Gastrocnemius medialis (tissue), 4 donors: ENCODE measurements around the gene CDH1. TPM values are rescaled to one million over a fixed set of nuclear protein-coding genes. Genes with fewer than 3 reads are reported as not detected.

ENCODE experiments used
- ATAC-seq, 2 donors: fragments of 150-250 bp; one replicate each; pipeline ENCODE4 v1.9.1; 2016
- DNase-seq, 2 donors: peaks; one replicate each; pipeline ENCODE4 v3.0.0-alpha.2; 2019
- H3K27ac ChIP-seq, 4 donors: fragments of 200-600 bp; sonication (generic); 1 replicate in 1 of 4; 2 replicates in 3 of 4; pipeline ENCODE4 v1.5.1; 2016 to 2018; ENCODE audit warnings: mild to moderate bottlenecking in 2 of 4, moderate library complexity in 1 of 4
- H3K27me3 ChIP-seq, 3 donors: fragments of 200-600 bp; sonication (generic) in 2 of 3; 1 replicate in 1 of 3; 2 replicates in 2 of 3; pipeline versions ENCODE4 v1.5.1 to v1.6.0; 2016 to 2019; ENCODE audit warnings: mild to moderate bottlenecking in 1 of 3, moderate library complexity in 1 of 3
- H3K36me3 ChIP-seq, 2 donors: fragments of 200-600 bp; sonication (generic) in 1 of 2; one replicate each; pipeline ENCODE4 v1.5.1; 2017 to 2018
- H3K4me1 ChIP-seq, 2 donors: fragments of 200-600 bp; sonication (generic) in 1 of 2; one replicate each; pipeline ENCODE4 v1.5.1; 2016 to 2017; ENCODE audit warnings: mild to moderate bottlenecking in 2 of 2
- H3K4me3 ChIP-seq, 4 donors: fragments of 200-600 bp; sonication (generic) in 3 of 4; 1 replicate in 1 of 4; 2 replicates in 3 of 4; pipeline ENCODE4 v1.5.1; 2016 to 2019; ENCODE audit warnings: mild to moderate bottlenecking in 2 of 4
- H3K9me3 ChIP-seq, 3 donors: fragments of 200-600 bp; sonication (generic) in 2 of 3; 1 replicate in 1 of 3; 2 replicates in 2 of 3; pipeline ENCODE4 v1.5.1; 2016 to 2019
- POLR2A ChIP-seq, 2 donors: fragments of 450-650 bp; IDR thresholded peaks; one replicate each; pipeline ENCODE4 v1.6.1; 2017; ENCODE audit warnings: antibody characterized with exemption in 2 of 2, mild to moderate bottlenecking in 2 of 2, moderate library complexity in 2 of 2
- in situ Hi-C, 4 donors: fragments of 200-750 bp; cut with MboI; loops; one replicate each; pipeline versions ENCODE4 v1.15.0 to v1.8.0; 2017; ENCODE audit warnings: low sequenced_read_pairs in 4 of 4
- intact Hi-C: fragments of 100-400 bp; cut with DNase I; formaldehyde crosslinking; loops from one replicate; pipeline ENCODE4 v1.15.1; 2023; ENCODE audit warnings: low total_unique reads
- total RNA-seq, 4 donors: library from RNA; depleted of rRNA; stranded (reverse); fragments of >200 nt; gene quantifications; one replicate each; pipeline versions ENCODE4 v1.1.0 to v1.2.3, GENCODE V29; 2016
- TF ChIP-seq, protein P1 (sequence below), 5 experiments: fragments of 450-650 bp in 3 of 5; fragments of 200-600 bp in 2 of 5; sonication (generic) in 2 of 5; IDR thresholded peaks in 4 of 5; conservative IDR thresholded peaks in 1 of 5; 1 replicate in 4 of 5; 2 replicates in 1 of 5; pipeline ENCODE4 v1.5.1; 2016 to 2019; ENCODE audit warnings: antibody characterized with exemption in 5 of 5, mild to moderate bottlenecking in 3 of 5, moderate library complexity in 3 of 5

CDH1 gene
- total RNA-seq, 4 donors from 2014 or later: 0.20 to 1.3 (median 0.20) TPM; not detected in 1

DNA sequence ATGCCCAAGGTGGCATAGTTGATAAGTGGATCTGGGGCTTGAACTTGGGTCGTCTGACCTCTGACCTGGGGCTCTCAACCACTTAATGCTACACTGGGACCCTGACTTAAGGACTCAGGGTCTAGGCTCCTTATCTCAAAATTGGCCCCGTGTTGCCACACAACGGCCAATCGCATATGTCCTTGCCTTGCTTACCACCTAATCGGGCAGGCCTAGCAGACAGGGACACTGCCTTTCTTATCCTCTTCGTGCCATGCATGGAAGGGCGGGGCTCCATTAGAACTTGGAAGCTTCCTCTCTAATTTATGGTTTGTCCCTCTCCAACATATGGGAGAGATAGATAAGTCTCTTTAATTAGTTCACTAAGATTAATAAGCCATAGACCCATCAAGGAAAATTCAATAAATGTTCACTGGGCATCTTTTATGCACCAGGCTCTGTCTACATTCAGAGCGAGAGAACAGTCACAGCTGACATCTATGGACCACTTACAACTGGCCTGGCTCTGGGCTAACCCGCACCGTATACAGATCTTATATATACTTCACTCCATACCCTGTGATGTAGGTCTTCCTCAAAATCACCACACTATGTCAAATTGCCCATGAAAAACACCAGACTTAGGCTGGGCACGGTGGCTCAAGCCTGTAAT lies 35.1 kb downstream of the CDH1 start:
- Histone ChIP-seq H3K27me3 (no peaks in the 10 kb centered on the region), H3K27ac (no peak overlapping the region), H3K36me3 (no peaks in the 10 kb centered on the region), H3K4me3 (no peak overlapping the region), H3K9me3 (no peaks in the 10 kb centered on the region), H3K4me1 (no peaks in the 10 kb centered on the region)
- DNase-seq (no peak), ATAC-seq (no peak)
- in situ Hi-C loops: no loop called here
- TF ChIP-seq POLR2A (IDR thresholded peaks at IDR 0.05): no peak
- TF ChIP-seq, protein P1, sequence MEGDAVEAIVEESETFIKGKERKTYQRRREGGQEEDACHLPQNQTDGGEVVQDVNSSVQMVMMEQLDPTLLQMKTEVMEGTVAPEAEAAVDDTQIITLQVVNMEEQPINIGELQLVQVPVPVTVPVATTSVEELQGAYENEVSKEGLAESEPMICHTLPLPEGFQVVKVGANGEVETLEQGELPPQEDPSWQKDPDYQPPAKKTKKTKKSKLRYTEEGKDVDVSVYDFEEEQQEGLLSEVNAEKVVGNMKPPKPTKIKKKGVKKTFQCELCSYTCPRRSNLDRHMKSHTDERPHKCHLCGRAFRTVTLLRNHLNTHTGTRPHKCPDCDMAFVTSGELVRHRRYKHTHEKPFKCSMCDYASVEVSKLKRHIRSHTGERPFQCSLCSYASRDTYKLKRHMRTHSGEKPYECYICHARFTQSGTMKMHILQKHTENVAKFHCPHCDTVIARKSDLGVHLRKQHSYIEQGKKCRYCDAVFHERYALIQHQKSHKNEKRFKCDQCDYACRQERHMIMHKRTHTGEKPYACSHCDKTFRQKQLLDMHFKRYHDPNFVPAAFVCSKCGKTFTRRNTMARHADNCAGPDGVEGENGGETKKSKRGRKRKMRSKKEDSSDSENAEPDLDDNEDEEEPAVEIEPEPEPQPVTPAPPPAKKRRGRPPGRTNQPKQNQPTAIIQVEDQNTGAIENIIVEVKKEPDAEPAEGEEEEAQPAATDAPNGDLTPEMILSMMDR (IDR thresholded peaks at IDR 0.05 in 4 of 5, conservative IDR thresholded peaks at IDR 0.05 in 1 of 5): no peak
- intact Hi-C loops: no loop called here

DNA sequence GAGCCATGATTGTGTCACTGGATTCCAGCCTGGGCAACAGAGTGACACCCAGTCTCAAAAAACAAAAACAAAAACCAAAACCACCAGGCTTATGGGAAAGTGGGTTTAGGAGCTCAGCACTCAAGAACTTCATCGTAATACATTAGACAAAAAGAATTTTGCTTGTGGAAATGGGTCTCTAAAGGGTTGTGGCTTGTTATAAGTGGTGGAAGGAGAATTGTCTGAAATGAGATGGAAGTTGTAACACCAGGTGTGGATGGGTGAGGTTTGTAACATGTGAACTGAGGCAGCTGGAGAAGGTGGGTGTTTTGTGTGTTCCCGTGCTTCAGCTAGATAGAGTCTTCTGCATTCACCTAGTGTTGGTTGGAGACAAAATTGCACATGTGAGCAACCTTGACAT lies 35.8 kb downstream of the CDH1 start:
- no peak for ATAC-seq
- in situ Hi-C loops: no loop called here
- DNase-seq: no peak
- Histone ChIP-seq H3K4me1 (no peaks in the 10 kb centered on the region), H3K36me3 (no peaks in the 10 kb centered on the region), H3K27me3 (no peaks in the 10 kb centered on the region), H3K4me3 (no peak overlapping the region), H3K9me3 (no peaks in the 10 kb centered on the region), H3K27ac (no peak overlapping the region)
- intact Hi-C loops: no loop called here
- no peak for TF ChIP-seq POLR2A (IDR thresholded peaks at IDR 0.05)
- TF ChIP-seq, protein P1 (IDR thresholded peaks at IDR 0.05 in 4 of 5, conservative IDR thresholded peaks at IDR 0.05 in 1 of 5): no peak

DNA sequence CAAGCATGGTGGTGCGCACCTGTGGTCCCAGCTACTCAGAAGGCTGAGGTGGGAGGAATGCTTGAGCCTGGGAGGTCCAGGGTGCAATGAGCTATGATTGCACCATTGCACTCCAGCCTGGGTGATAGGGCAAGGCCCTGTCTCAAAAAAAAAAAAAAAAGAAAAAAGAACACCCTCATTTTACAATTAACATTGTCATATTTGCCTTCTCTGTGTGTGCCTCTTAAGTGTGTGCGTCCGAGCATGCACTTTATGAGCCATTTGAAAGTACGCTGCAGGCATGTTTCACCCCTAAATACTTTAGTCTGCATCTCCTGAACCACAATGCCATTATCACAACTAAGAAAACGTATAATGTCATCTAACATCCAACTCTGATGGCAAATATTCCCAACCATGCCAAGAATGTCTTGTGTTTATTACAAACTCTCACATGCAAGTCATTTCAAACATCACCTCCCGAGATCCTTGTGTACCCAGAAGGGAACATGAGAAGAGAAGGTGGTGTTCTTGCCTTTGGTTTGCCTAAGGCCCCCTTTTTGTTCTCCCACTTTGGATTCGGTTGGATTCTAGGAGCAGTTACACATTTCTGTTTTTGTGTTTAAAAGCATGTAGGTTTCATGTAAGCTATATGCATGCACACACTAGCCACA lies 38.0 kb downstream of the CDH1 start:
- H3K27ac ChIP-seq: no peak overlapping the region
- intact Hi-C loops: no loop called here
- ATAC-seq (no peak), DNase-seq (no peak)
- no peaks in the 10 kb centered on the region for H3K27me3 ChIP-seq
- TF ChIP-seq, protein P1 (IDR thresholded peaks at IDR 0.05 in 4 of 5, conservative IDR thresholded peaks at IDR 0.05 in 1 of 5): no peak
- H3K4me3 ChIP-seq: no peak overlapping the region
- in situ Hi-C loops: no loop called here
- H3K4me1 ChIP-seq: no peaks in the 10 kb centered on the region
- H3K36me3 ChIP-seq: no peaks in the 10 kb centered on the region
- no peaks in the 10 kb centered on the region for H3K9me3 ChIP-seq

DNA sequence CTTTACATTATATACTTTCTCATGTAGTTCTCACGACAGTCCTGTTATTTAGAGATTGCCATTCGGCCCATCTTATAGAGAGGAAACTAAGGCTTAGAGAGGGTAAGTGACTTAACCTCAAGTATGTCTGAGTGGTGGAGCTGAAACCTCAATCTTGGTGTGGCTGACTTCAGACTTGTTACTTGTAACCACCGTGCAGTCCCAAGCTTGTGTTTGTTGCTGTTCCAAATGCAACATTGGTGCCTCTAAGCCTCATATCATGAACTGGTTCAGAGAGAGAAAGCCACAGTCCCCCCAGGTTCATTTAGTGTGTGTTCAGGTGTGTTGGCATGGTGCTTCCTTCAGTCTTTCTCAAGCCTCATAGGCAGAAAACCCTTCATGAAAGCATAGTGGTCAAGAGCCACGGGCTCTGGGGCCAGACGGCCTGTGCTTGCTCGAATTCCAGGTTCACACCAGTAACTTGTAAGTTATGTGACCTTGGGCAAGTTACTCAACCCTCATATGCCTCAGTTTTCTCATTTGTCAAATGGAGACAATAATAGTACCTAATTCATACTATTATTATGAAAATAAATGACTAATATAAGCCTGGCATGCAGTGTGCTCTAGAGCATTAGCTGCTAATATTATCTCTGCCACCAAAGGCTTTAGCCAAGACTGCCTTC lies 39.9 kb downstream of the CDH1 start:
- intact Hi-C loops (no loop called here), in situ Hi-C loops (no loop called here)
- no peak overlapping the region for H3K27ac ChIP-seq
- no peak for DNase-seq
- no peak overlapping the region for H3K4me3 ChIP-seq
- no peaks in the 10 kb centered on the region for H3K9me3 ChIP-seq
- no peaks in the 10 kb centered on the region for H3K4me1 ChIP-seq
- no peaks in the 10 kb centered on the region for H3K27me3 ChIP-seq
- TF ChIP-seq, protein P1 (IDR thresholded peaks at IDR 0.05 in 4 of 5, conservative IDR thresholded peaks at IDR 0.05 in 1 of 5): no peak
- no peak for TF ChIP-seq POLR2A (IDR thresholded peaks at IDR 0.05)
- no peaks in the 10 kb centered on the region for H3K36me3 ChIP-seq
- ATAC-seq: no peak
